ENCODE results near the gene TBC1D21. TPM values are rescaled to one million over a fixed set of nuclear protein-coding genes. Genes with fewer than 3 reads are reported as not detected.

The TBC1D21 gene, protein sequence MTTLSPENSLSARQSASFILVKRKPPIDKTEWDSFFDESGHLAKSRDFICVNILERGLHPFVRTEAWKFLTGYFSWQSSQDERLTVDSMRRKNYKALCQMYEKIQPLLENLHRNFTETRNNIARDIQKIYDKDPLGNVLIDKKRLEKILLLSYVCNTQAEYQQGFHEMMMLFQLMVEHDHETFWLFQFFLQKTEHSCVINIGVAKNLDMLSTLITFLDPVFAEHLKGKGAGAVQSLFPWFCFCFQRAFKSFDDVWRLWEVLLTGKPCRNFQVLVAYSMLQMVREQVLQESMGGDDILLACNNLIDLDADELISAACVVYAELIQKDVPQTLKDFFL
- not detected for total RNA-seq

- TF ChIP-seq, protein P1, sequence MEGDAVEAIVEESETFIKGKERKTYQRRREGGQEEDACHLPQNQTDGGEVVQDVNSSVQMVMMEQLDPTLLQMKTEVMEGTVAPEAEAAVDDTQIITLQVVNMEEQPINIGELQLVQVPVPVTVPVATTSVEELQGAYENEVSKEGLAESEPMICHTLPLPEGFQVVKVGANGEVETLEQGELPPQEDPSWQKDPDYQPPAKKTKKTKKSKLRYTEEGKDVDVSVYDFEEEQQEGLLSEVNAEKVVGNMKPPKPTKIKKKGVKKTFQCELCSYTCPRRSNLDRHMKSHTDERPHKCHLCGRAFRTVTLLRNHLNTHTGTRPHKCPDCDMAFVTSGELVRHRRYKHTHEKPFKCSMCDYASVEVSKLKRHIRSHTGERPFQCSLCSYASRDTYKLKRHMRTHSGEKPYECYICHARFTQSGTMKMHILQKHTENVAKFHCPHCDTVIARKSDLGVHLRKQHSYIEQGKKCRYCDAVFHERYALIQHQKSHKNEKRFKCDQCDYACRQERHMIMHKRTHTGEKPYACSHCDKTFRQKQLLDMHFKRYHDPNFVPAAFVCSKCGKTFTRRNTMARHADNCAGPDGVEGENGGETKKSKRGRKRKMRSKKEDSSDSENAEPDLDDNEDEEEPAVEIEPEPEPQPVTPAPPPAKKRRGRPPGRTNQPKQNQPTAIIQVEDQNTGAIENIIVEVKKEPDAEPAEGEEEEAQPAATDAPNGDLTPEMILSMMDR (IDR thresholded peaks at IDR 0.05) = no peak
- TF ChIP-seq POLR2A (IDR thresholded peaks at IDR 0.05) (no peak), POLR2AphosphoS5 (IDR thresholded peaks at IDR 0.05) (no peak), EP300 (IDR thresholded peaks at IDR 0.05) (no peak)
- no peak within 1 kb of the TSS for H3K4me3 ChIP-seq
- ATAC-seq (ENCODE audit: low FRiP score in 2 of 2) = no peak
- no peaks in the 10 kb centered on the region for H3K4me1 ChIP-seq
- no peak within 1 kb of the TSS for H3K27ac ChIP-seq
- no peak for DNase-seq
- H3K36me3 ChIP-seq = no peaks in the 10 kb centered on the region
- no peaks in the 10 kb centered on the region for H3K9me3 ChIP-seq
- H3K27me3 ChIP-seq = no peaks in the 10 kb centered on the region
- 70 to 73% methylated on average over 5 of the region's 5 CpGs for WGBS, 2 donors
Measured at GRCh38 chr15:73873456-73873855, at the start of gene TBC1D21. Gene TBC1D21 (plus strand): TSS chr15:73873564. CDS start chr15:73873710, 146 bp downstream.

- TF ChIP-seq, protein P1 (IDR thresholded peaks at IDR 0.05) = no peak
- TF ChIP-seq POLR2AphosphoS5 (IDR thresholded peaks at IDR 0.05) (no peak), EP300 (IDR thresholded peaks at IDR 0.05) (no peak), POLR2A (IDR thresholded peaks at IDR 0.05) (no peak)
- Histone ChIP-seq H3K4me3 (no peak overlapping the region), H3K9me3 (no peaks in the 10 kb centered on the region), H3K4me1 (no peaks in the 10 kb centered on the region), H3K27me3 (no peaks in the 10 kb centered on the region), H3K27ac (no peak overlapping the region), H3K36me3 (no peaks in the 10 kb centered on the region)
- ATAC-seq (ENCODE audit: low FRiP score in 2 of 2) = no peak
- 73 to 79% methylated on average over 3 of the region's 3 CpGs for WGBS, 2 donors
- no peak for DNase-seq
Measured at GRCh38 chr15:73826711-73827251, 46.6 kb upstream of the TBC1D21 start.

- no peaks in the 10 kb centered on the region for H3K27me3 ChIP-seq
- no peak overlapping the region for H3K27ac ChIP-seq
- no peaks in the 10 kb centered on the region for H3K9me3 ChIP-seq
- WGBS, 2 donors = 64 to 68% methylated on average over 2 of the region's 2 CpGs
- no peaks in the 10 kb centered on the region for H3K36me3 ChIP-seq
- ATAC-seq (ENCODE audit: low FRiP score in 2 of 2) (no peak), DNase-seq (no peak)
- no peak for TF ChIP-seq POLR2A (IDR thresholded peaks at IDR 0.05)
- TF ChIP-seq, protein P1 (IDR thresholded peaks at IDR 0.05) = no peak
- TF ChIP-seq POLR2AphosphoS5 (IDR thresholded peaks at IDR 0.05) = no peak
- no peak for TF ChIP-seq EP300 (IDR thresholded peaks at IDR 0.05)
- H3K4me3 ChIP-seq = no peak overlapping the region
- no peaks in the 10 kb centered on the region for H3K4me1 ChIP-seq
Measured at GRCh38 chr15:73829523-73829922, 43.8 kb upstream of the TBC1D21 start.

DNA sequence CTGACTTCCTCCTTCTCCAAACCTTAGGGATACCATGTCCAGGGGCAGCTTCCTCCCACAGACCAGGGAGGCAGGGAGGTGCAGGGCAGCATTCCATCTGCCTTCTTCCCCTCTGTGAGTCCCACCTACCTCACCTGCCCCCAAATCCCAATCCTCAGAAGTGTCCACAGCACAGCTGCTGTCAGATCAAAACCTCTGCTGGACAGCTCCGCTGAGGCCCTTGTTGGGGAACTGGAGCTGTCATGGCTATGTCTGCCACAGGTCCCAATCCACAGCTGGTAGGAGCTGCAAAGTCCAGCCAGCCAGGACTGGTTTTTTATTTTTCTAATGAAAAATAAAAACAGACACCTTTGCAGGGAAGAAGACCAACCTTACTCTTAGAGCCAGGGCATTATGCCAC is 40.7 kb upstream of the TBC1D21 start:
- WGBS, 2 donors = 0 to 54% methylated on average over 1 of the region's 1 CpG
- no peak for ATAC-seq (ENCODE audit: low FRiP score in 2 of 2)
- Histone ChIP-seq H3K4me3 (no peak overlapping the region), H3K9me3 (no peaks in the 10 kb centered on the region), H3K36me3 (no peaks in the 10 kb centered on the region), H3K27me3 (no peaks in the 10 kb centered on the region), H3K4me1 (no peaks in the 10 kb centered on the region), H3K27ac (no peak overlapping the region)
- TF ChIP-seq POLR2AphosphoS5 (IDR thresholded peaks at IDR 0.05) (no peak), EP300 (IDR thresholded peaks at IDR 0.05) (no peak), POLR2A (IDR thresholded peaks at IDR 0.05) (no peak)
- TF ChIP-seq, protein P1 (IDR thresholded peaks at IDR 0.05) = no peak
- DNase-seq = no peak
